Measurements from ENCODE around the gene HK3.

HK3 gene

DNA sequence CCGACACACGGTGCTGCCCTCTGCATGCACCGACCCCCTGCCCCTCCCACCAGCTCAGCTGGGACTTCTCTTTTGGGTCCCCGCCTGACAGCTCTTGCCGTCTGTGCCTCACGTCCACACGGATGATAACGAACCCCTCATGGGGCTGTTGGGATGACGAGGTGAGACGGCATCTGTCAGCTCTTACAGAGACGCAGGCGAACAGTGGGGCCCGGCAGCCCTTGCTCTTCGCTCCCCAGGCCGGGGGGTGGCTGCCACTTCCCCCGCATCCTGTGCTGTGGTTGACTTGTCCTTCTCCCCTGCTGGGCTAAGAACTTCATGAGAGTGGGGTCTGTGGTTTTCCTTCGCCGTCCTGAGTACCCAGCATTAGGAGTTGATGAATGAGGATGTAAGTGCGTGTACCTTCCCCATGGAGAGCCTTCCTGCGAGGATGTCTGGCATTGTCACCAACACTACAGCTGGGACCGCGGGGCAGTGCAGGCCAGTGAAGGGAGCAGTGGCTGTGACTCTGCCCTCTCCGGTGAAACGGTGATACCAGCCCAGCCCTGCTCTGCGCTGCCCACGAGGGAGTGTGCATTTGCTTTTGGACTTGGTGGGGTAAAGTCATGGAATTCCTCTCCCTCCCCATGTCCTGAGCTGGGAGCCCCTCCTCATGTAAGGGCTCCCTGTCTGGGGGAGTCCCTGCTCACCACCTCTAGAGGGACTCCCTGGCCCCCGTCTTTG is 23.2 kb downstream of the HK3 start:
- Histone ChIP-seq H3K79me2 (ENCODE audit: insufficient read depth, low read length) (no peaks in the 10 kb centered on the region), H3K9me2 (replicated peaks; ENCODE audit: low read depth, low read length) (no peaks in the 10 kb centered on the region), H3K27me3 (ENCODE audit: insufficient read depth, low read length, poor library complexity, severe bottlenecking) (no peaks in the 10 kb centered on the region), H3K4me3 (ENCODE audit: low read length, poor library complexity, severe bottlenecking) (no peak overlapping the region), H4K20me1 (ENCODE audit: insufficient read depth, low read length, poor library complexity, severe bottlenecking) (no peaks in the 10 kb centered on the region), H3K9me3 (ENCODE audit: insufficient read depth, low read depth, low read length) (no peaks in the 10 kb centered on the region), H3K36me3 (ENCODE audit: insufficient read depth, low read length) (no peaks in the 10 kb centered on the region), H2AFZ (ENCODE audit: low read length) (no peak overlapping the region), H3K4me2 (ENCODE audit: low read depth, low read length, poor library complexity, severe bottlenecking) (peak overlapping the region; percentile 18), H3K4me1 (ENCODE audit: insufficient read depth, low read length, poor library complexity, severe bottlenecking) (no peaks in the 10 kb centered on the region), H3K9ac (ENCODE audit: low read depth, low read length, poor library complexity, severe bottlenecking) (no peak overlapping the region), H3F3A (ENCODE audit: low read depth) (no peaks in the 10 kb centered on the region)
- TF ChIP-seq, protein P1, sequence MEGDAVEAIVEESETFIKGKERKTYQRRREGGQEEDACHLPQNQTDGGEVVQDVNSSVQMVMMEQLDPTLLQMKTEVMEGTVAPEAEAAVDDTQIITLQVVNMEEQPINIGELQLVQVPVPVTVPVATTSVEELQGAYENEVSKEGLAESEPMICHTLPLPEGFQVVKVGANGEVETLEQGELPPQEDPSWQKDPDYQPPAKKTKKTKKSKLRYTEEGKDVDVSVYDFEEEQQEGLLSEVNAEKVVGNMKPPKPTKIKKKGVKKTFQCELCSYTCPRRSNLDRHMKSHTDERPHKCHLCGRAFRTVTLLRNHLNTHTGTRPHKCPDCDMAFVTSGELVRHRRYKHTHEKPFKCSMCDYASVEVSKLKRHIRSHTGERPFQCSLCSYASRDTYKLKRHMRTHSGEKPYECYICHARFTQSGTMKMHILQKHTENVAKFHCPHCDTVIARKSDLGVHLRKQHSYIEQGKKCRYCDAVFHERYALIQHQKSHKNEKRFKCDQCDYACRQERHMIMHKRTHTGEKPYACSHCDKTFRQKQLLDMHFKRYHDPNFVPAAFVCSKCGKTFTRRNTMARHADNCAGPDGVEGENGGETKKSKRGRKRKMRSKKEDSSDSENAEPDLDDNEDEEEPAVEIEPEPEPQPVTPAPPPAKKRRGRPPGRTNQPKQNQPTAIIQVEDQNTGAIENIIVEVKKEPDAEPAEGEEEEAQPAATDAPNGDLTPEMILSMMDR (conservative IDR thresholded peaks at IDR 0.05; ENCODE audit: low read length) = no peak

DNA sequence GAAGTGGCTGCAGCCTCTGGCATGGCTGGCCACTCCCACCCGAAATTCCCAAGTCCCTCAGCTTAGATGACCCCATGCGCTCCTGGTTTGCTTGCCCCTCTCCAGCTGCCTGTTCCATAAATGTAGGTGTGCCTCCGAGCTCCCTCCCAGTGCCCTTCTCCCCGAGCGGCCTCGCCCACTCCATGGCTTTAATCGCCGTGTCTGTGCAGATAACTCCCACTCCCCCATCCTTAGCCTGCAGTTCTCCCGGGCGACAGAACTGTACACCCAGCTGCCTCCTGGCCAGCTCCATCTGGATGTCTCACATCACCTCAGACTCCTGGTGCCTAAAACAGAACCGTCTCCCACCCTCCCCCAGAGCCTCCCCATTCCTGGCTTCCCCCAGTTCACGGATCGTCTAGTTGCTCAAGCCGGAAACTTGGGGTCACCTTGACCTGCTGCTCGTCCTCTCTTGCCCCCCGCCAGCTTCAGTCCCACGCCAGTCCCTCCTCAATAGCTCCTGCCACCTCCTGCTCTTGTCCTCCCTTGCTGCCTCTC is 24.1 kb downstream of the HK3 start:
- Histone ChIP-seq H3K9me2 (replicated peaks; ENCODE audit: low read depth, low read length) (no peaks in the 10 kb centered on the region), H3K36me3 (ENCODE audit: insufficient read depth, low read length) (no peaks in the 10 kb centered on the region), H2AFZ (ENCODE audit: low read length) (no peak overlapping the region), H3K27me3 (ENCODE audit: insufficient read depth, low read length, poor library complexity, severe bottlenecking) (no peaks in the 10 kb centered on the region), H3K9ac (ENCODE audit: low read depth, low read length, poor library complexity, severe bottlenecking) (no peak overlapping the region), H4K20me1 (ENCODE audit: insufficient read depth, low read length, poor library complexity, severe bottlenecking) (no peaks in the 10 kb centered on the region), H3K9me3 (ENCODE audit: insufficient read depth, low read depth, low read length) (no peaks in the 10 kb centered on the region), H3K4me2 (ENCODE audit: low read depth, low read length, poor library complexity, severe bottlenecking) (no peak overlapping the region), H3K4me1 (ENCODE audit: insufficient read depth, low read length, poor library complexity, severe bottlenecking) (no peaks in the 10 kb centered on the region), H3K4me3 (ENCODE audit: low read length, poor library complexity, severe bottlenecking) (no peak overlapping the region), H3K79me2 (ENCODE audit: insufficient read depth, low read length) (no peaks in the 10 kb centered on the region), H3F3A (ENCODE audit: low read depth) (no peaks in the 10 kb centered on the region)
- TF ChIP-seq, protein P1 (conservative IDR thresholded peaks at IDR 0.05; ENCODE audit: low read length) = no peak
- TF ChIP-seq EZH2phosphoT487 (IDR thresholded peaks at IDR 0.05; ENCODE audit: borderline replicate concordance) = no peak

DNA sequence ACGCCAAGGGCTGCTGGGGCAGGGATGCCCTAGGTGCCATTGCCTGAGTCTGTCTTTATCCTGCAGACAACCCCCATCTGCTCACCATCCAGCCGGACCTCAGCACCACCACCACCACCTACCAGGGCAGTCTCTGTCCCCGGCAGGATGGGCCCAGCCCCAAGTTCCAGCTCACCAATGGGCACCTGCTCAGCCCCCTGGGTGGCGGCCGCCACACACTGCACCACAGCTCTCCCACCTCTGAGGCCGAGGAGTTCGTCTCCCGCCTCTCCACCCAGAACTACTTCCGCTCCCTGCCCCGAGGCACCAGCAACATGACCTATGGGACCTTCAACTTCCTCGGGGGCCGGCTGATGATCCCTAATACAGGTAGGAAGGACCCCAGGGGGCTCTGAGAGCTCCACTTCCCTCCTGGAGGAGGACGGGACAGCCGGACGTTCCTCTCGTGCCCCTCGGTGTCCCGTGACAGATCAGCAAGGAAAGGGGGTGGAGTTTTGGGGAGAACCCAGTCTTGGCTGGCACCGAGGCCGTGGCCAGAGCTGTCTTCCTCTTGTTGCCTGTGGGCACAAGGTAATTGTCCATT is 24.9 kb downstream of the HK3 start:
- Histone ChIP-seq H3K79me2 (ENCODE audit: insufficient read depth, low read length) (no peaks in the 10 kb centered on the region), H3K4me1 (ENCODE audit: insufficient read depth, low read length, poor library complexity, severe bottlenecking) (no peaks in the 10 kb centered on the region), H3K4me3 (ENCODE audit: low read length, poor library complexity, severe bottlenecking) (no peak overlapping the region), H3K4me2 (ENCODE audit: low read depth, low read length, poor library complexity, severe bottlenecking) (no peak overlapping the region), H3K27me3 (ENCODE audit: insufficient read depth, low read length, poor library complexity, severe bottlenecking) (no peaks in the 10 kb centered on the region), H4K20me1 (ENCODE audit: insufficient read depth, low read length, poor library complexity, severe bottlenecking) (no peaks in the 10 kb centered on the region), H3K36me3 (ENCODE audit: insufficient read depth, low read length) (no peaks in the 10 kb centered on the region), H3K9me3 (ENCODE audit: insufficient read depth, low read depth, low read length) (no peaks in the 10 kb centered on the region), H2AFZ (ENCODE audit: low read length) (no peak overlapping the region), H3K9ac (ENCODE audit: low read depth, low read length, poor library complexity, severe bottlenecking) (no peak overlapping the region), H3F3A (ENCODE audit: low read depth) (no peaks in the 10 kb centered on the region), H3K9me2 (replicated peaks; ENCODE audit: low read depth, low read length) (no peaks in the 10 kb centered on the region)
- TF ChIP-seq EZH2phosphoT487 (IDR thresholded peaks at IDR 0.05; ENCODE audit: borderline replicate concordance) = no peak
- TF ChIP-seq, protein P1 (conservative IDR thresholded peaks at IDR 0.05; ENCODE audit: low read length) = no peak
